Ramos (cell line): Measurements from ENCODE around the gene SFI1.

ENCODE experiments used
- in situ Hi-C: fragments of 300-500 bp; cut with MboI; formaldehyde crosslinking; loops from one replicate; pipeline ENCODE4 v1.14.3; 2022; ENCODE audit warnings: low sequenced_read_pairs; ENCODE audit not compliant: unreplicated experiment

Gene SFI1

DNA sequence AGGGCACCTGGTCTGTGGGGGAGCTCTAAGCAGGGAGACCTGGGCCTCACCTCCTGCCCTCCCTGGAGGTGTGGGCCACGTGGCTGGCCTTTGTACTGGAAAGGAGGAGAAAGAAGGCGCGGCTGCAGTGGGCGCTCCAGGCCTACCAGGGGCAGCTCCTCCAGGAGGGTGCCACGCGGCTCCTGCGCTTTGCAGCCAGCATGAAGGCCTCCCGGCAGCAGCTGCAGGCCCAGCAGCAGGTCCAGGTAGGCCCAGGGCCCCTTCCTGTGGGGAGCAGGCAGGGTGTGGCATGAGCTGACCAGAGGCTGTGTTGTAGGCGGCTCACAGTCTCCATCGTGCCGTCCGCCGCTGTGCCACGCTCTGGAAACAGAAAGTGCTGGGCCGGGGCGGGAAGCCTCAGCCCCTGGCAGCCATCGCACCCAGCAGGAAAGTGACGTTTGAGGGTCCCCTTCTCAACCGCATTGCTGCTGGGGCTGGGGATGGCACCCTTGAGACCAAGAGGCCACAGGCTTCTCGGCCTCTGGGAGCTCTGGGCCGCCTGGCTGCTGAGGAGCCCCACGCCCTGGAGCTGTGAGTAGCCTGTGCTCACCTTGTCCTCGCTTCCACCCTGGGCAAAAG lies 117.1 kb downstream of the SFI1 start:
- in situ Hi-C loops: no loop called here

DNA sequence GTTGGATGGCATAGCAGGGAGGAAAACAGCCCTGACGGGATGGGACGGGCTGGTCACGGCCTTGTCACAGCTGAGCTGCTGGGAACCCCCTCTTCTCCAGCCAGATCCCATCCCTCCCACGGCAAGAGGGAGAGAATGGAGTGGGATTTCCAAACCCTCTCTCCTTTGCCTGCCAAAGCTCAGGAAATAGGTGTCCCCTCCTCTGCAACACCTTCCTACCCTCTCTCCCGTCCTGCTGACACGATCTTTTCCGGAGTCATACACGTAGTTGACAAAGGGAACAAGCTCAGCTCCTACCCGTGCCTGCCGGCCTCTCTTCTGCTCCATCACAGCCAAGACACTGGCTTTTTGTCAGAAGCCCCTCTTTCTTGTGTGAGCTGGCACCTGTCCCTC lies 117.6 kb downstream of the SFI1 start:
- in situ Hi-C loops: no loop called here

DNA sequence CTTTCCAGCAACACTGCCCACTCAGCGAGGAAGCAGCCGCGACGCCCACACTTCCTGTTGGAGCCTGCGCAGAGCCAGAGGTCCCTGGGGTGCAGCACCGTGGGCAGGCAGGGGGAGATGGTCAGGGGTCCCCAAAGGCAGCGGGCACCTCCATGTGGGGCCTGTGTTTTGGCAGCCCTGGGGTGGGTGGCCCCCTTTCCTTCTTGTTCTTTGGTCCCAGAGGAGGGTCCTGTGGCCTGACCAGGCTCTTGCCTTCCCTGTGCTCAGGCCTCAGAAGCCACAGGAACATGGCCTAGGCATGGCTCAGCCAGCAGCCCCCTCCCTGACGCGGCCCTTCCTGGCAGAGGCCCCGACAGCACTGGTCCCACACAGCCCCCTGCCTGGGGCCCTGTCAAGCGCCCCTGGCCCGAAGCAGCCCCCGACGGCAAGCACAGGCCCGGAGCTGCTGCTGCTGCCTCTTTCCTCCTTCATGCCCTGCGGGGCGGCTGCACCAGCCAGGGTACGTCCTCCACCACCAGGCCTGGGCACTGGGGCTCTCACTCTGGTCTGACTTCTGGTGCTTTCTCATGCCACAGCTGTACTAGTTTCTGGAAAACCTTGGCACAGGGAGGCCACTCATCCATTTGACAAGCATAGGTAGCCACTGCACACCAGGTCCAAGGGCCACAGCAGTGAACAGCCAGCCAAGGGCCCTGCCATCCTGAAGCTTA lies 118.6 kb downstream of the SFI1 start:
- in situ Hi-C loops: no loop called here

DNA sequence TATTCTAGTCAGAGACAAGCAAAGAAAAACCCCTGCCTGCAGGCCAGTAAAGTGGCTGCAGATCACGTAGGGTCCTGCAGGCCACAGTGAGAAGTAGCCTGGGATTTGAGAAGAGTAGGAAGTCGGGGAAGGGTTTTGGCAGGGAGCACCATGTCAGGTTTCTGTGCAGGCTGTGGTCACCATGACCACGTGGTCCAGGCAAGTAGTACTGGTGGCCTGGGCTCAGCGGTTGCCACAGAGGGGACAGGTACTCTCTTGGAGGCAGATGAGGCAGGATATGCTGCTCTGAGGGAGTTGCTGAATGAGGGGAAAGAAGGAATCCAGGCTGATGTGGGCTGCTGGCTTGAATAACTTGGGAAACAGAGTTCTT lies 119.1 kb downstream of the SFI1 start:
- in situ Hi-C loops: no loop called here

DNA sequence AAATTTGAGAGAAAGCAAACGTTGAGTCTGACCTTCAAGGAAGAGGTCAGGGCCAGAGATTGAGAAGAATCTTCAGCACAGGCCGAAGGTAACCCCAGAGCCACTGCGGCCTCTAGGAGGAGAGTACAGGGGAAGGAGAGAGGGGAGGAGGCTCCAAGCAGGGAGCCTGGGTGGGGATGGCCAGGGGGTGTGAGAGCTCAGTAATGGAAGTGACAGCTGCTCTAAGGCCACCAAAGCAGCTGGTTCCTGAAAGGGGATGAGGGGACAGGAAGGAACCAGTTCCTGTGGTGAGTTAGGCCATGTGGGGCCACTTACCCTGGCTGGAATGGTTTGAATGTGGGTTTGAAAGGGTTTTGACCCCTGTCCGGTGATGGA lies 119.6 kb downstream of the SFI1 start:
- in situ Hi-C loops: no loop called here

DNA sequence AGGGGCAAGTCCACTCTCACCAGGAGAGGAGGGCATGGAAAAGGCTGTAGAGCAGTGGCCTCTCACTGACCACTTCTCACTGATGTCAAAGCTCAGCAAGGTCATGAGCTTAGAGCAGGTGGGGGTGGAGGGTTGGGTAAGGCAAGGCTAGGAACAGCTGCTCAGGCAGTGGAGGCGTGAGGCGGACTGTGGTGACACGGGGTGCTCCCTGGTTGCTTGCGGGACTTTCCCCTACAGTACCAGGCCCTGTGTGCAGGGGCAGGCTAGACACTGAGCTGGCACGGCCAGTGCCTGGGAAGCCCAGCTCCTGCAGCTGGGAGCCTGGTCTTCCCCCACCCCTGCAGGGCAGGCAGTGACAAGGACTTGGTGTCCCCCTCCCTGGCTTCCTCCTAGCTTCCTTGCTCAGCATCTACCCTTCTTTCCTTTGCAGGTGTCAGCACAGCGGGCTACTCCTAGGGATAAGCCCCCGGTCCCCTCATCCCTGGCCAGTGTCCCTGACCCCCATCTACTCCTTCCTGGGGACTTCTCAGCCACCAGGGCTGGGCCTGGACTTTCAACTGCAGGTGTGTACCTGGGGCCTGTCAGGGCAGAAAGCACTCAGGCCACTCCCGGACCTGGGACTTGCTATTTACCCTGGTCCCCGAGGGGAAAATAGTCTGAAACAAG lies 120.1 kb downstream of the SFI1 start:
- in situ Hi-C loops: no loop called here

DNA sequence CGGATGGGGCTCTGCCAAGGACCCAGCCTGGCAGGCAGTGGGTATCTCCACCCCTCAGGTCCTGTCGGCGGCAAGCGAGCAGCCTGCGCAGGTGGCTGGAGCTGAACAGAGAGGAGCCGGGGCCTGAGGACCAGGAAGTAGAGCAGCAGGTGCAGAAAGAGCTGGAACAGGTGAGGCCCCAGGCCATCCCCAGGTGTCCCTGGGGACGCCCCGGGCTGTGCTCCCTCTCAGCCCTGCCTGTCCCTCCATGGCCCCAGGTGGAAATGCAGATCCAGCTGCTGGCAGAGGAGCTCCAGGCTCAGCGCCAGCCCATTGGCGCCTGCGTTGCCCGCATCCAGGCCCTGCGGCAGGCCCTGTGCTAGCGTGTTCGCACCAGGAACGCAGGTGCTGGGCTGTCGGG lies 121.7 kb downstream of the SFI1 start:
- in situ Hi-C loops: no loop called here

DNA sequence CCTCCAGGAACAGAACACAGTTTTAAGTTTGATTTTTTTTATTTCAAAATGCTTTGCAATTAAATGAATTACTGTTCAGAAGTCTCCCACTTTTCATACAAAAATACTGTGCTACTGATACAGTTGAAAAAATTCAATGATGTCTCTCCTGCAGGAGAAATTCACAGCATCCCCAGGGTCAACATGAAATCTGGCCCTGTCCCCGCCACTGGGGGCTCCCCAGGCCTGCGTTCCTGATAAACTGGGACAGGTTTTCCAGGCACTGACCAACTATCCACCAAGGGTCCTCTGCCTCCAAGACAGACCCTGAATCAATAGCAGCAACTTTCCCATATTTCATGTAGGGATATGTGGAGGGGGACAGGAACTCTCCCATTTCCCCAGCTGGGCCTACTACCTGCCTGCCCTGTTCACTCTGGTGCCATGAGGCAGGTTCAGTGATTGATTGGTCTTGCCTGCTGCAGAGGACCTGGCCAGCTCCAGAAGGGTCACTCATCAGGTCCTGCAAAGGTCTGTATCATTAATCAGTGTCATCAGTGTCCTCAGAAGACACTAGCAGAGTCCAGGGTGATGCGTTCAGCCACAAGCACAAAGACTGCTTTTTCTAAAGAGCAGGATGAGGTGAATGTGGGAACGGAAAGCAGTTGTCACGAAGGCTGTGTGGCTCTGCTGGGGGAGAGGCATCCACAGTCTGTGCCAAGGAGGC lies 122.3 kb downstream of the SFI1 start:
- in situ Hi-C loops: no loop called here

DNA sequence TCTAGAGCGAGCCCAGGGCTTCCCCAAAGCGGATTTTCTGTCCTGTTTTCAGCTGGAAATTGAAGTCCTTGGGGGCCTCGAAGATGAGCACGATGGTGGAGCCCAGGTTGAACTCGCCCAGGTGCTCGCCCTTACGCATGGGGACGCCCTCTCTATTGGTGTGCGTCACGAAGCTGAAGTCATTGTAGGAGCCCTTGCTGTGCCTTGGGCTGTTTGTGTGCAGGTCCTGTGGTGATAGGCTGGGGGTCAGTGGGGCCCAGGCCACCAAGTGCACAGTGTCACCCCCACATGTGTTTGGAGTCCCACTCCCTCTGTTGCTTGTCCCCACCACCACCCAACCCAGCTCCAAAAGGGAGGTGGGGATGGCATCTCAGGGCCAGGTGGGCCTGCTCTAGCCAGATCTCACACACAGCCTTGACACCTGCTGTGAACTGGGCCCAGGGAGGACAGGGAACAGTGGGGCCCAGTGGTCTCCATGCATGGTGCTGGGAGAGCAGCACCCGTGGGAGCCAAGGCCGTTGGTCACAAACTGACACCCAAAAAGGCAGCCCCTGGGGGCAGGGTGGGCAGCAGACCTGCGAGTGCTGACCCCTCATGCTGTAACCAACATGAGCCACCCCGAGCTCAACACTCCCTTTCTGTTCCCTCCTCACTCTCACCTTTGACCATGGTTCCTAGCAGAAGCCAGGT lies 123.4 kb downstream of the SFI1 start:
- in situ Hi-C loops: no loop called here

DNA sequence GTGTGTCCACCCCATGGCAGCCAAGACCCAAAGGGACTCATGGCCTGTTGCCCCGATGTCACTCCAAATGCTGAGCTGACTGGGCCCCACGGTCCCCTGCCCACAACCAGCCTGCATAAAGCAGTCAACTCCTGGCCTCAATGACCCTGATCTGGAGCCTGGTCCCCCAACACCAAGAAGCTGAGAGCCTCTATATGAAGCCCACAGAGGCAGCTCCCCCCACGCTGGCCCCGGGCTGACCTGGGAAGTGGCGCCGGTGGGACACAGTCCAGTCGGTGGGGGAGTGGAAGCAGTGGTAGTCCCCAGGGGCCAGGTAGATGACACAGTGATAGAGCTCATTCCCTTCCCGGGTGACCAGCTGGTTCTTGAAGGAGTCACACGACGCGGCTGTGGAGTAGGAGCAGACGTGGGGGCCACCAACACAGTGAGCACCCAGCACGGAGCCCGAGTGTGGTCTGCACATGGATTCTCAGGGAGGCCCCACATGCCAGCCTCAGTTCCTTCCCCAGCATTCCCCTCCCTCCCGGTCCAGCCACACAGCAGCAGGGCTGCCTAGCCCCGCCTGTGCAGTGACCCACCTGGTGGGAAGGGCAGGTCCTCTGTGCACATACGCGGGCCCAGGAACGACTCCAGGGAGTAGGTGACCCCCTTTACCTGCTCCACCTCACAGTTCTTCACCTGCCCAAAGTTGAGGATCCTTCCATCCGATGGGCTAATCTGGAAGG lies 124.6 kb downstream of the SFI1 start:
- in situ Hi-C loops: no loop called here

DNA sequence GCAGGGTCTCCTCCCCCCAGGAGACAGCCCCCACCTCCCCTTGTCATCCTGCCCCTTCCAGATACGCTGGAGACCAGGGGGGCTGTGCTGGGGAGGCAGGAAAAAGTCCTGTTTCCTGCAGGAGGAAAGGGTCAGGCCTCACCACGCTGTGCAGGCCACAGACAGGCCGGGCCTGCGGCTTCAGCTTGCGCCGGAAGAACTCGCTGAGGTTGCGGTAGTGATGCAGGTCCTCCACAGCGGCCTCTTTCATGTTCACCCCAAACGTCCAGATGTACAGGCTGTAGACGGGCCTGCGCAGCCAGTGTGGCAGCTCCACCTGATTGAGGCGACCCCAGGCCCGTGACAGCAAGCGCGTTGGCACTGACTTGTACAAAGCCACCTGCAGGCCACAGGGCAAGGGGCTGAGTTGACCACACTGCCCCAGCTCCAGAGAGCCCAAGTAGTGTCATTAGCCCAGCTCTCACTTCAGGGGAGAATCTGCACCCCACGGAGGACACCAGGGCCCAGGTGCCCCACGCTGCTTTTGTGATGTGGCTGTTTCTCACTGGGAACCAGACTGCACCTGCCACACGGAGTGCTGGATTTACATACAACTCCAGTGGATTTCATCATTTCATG lies 125.3 kb downstream of the SFI1 start:
- in situ Hi-C loops: no loop called here

DNA sequence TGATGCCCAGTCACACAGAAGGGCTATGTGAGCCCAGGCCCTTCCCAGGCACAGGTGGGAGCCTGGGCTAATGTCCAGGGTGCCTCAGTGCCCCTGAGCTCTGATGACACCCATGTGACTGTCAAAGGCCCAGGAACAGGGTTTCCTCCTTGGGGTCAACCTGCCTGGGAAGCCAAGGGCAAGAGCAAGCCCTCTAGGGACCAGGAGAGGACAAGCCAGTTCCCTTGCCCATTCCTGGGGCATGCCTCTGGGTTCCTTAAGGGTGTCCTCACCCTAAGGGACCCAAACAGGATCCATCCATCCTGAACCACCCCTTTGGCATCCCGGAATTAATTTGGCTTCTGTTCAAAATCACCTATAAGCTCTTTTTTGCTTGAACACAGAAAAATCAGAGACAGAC lies 126.6 kb downstream of the SFI1 start:
- in situ Hi-C loops: no loop called here

DNA sequence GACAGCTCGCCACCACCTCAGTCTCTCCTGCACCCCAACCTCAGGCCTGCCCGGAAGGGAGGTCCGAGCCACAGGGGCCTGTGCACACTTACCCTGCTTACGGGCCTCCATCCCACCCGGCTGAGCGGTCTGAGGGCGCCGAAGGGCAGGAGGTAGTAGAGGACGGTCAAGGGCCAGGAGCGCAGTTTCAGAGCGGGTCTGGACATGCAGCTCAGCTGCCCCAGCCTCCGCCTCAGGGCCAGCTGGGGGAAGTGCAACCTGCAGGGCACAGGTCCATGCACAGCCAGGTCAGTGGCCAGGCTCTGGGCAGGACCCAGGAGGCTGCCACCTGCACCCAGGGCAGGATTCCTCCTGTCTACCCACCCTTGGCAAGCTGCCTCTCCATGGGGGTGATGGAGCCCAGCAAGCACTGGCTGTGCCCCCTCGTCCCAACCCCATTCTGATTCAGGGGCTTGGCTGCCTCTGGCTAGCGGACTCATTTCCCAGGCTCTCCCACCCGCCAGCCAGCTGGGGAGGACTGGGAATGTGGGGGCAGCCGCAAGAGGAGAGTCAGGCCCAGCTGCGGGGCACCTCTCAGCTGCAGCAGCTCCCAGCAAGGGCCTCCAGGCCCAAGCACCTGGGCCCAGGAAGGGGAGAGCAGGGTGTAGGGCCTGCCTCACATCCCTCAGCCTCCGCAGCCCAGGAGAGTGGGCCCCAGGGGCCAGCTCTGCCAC lies 127.4 kb downstream of the SFI1 start:
- in situ Hi-C loops: no loop called here

DNA sequence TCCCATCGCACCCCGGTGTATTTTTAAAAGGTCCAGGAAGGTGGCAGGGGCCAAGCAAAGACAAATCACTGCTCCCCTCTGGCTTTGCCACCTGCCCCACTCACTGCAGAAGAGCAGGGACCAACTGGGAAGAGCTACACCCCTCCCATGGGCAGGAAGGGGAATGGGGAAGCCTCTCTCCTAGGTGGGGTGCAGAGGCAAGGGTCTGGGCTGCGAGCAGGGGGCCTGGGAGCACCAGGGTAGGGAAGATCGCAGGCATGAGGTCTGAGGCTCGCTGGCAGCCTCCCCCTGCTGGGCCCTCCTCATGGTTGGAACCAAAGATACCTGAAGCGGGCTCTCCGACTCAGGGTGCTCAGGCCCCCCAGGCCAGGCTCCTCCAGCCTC lies 128.9 kb downstream of the SFI1 start:
- in situ Hi-C loops: no loop called here

DNA sequence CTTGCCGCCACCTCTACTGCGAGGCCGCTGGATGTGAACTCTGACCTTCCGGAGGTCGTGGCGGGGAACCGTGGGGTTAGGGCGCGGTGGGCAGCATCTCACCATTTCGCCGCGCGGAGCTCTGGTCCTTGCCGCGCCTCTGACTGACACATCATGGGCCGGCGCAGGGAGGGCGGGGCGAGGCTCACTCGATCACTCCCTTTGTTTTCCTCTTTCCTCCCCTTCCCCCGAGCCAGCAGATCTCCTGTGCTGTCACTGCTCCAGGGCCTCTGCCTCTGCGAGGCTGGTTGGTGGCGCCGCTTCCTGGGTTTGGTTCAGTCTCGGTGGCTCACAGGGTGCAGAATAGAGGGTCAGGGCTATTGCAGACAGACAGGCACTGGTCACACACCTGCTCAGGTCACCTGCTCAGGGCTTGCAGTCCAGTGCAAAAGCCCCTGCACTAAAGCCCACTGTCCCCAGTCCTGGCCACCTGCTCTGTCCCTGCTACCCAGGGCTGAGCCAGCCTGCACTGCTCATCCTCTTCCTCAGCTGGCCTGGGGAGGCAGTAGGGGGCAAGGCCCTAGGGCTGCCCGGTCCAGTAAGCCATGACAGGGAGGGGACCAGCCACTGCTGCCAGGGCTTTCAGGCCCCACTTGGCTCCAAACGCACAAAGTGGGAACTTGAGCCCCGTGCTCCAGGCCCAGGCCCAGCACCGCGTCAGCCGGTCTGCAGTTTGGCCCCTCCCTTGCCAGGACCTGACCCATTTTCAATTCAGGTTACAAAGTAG lies 129.5 kb downstream of the SFI1 start:
- in situ Hi-C loops: no loop called here

DNA sequence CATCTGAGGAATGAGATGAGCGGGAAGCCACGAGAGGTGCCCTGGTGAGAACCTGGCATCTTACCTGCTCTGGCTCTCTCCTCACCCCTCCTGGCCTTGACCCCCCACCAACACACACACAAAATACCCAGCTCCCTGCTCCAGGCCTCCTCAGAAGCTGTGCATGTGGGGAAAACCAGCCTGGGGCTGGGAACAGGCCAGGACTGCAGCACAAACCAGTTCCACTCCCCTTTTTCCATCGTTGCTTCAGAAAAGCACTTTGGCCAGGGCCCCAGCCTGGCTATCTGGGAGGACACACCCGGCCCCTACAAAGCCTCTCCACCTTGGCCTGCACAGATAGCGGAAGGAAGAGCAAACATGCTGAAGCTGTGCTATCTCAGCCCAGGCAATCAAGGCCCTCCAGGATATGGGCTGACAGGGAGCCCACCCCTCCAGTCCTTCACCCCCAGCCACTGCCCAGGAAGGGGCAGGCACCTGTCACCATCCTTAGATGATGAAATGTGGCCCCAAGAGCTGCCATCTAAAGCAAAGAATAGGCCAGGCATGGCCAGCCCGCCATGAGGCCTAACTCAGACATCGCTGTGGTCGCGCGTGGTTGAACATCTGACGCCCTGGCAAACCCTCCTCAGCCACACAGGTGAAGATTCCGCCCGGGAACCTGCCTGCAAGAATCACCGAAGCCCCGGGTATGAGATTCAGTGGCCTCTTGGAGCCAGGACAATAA lies 130.3 kb downstream of the SFI1 start:
- in situ Hi-C loops: no loop called here

DNA sequence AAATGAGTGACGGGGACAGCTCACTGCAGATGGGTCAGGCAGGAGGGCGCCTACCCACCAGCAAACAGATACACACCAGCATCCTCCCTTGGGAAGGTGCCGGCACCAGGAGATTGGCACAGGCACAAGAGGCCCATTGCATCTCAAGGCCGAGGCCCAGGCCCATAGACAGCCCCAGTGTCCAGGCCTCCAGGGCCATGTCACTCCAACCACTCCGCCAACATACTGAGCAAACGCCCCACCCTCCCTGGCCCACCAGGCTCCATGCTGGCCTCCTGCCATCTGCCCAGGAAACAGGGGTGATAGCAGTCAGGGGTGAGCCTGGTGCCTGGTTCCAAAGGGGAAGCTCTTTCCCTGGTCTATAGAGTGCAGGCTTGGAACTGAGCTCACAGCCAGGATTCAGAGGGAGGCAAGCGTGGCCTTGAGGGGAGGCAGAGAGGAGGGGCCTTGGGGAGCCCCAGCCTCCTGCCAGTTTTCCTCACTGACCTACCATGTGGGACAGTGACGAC lies 130.9 kb downstream of the SFI1 start:
- in situ Hi-C loops: no loop called here

DNA sequence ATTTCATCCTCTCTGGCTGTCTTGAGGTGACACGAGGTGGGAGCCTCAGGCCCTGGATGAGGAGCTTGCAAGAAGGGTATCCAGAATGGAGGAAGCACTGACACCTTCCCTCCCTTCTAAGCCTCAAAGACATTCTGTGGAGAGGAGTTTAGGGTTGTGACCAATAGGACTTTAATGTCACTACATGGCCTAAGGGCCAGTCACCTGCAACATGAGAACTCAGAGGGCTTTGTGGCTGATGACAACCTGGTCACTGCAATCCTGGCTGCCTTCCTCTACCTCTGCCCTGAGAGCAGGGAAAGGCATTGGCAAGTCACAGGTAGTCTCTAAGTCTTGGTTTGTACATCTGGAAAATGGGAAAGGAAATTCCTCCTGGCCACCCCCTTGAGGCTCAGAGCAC lies 132.0 kb downstream of the SFI1 start:
- in situ Hi-C loops: no loop called here
